NCI-H446 treated with DMSO at 0.1 percent for 48 hours (cell line): ENCODE results near the gene UPK2.

Source experiments
- DNase-seq: peaks from one replicate; lab custom pipeline; 2025; lab: John Stamatoyannopoulos, UW

The UPK2 gene

DNA sequence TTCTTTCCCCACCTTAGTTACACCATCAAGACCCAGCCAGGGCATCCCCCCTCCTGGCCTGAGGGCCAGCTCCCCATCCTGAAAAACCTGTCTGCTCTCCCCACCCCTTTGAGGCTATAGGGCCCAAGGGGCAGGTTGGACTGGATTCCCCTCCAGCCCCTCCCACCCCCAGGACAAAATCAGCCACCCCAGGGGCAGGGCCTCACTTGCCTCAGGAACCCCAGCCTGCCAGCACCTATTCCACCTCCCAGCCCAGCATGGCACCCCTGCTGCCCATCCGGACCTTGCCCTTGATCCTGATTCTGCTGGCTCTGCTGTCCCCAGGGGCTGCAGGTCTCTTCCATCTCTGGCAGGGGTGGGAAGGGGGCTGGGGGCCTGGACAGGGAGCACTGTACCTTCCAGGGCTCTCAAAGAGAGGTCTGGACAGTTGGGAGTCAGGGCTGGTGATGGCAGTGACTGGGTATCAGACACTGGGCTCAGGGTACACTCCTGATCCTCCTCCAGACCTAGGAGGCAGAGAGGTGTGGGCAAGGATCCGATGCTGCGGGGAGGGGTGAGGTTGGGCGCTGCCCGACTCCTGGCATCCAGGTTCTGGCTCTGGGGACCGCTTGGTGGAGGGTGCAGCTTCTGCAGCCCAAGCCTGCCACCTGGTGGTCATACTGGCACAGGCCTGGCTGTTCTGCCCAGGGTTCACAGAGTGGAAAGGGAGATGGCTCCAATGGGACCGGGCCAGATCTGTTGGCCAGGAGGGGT is at the start of gene UPK2:
Gene UPK2 (plus strand): TSS at position 205 of the 753 bp plus-strand sequence. CDS start 53 bp downstream, at position 258.
- DNase-seq: no peak

DNA sequence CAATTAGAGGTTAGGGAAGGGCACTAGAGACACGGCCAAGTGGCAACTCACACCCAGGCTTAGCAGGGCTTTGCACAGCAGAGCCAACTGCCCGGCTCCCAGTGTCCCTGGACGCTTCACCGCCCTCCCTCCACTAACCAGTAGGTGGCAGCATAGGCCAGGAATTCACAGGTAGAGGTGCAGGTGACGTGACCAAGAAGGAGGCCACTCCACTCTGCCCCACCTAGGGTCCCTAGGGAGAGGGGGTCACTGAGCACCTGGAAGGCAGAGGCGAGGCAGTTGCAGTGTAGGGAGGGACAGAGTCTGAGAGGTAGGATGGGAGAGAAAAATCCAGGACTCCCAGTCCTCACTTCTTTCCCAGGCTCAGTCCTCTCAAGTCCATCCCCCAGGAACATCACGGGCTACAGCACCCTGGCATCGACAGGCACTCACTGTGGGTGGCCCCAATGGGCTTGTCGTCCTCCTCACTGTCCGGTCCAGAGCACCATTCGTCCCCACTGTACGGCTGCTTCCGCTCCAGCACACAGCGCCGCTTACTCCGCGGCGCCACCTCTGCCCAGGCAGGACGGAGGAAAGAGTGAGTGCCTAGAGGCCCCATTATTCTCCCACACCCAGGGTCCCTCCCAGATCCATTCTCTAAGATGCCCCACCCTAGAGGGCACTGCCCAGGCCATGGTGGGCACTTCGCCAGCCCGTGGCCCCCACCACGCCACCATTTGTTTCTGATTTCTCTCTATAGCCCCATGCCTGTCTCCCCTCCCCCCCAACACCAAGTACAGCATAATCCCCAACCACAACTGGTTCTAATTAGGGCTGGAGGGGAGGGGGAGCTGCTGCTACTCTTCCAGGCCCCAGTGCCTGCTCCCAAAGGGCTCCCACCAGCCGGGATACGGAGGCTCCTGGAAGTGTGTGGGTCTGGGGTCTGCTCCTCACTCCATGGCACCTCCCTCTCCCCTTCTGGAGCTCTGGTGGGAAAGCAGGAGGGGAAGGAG is 48.8 kb upstream of the UPK2 start:
- DNase-seq: peak; percentile 30

DNA sequence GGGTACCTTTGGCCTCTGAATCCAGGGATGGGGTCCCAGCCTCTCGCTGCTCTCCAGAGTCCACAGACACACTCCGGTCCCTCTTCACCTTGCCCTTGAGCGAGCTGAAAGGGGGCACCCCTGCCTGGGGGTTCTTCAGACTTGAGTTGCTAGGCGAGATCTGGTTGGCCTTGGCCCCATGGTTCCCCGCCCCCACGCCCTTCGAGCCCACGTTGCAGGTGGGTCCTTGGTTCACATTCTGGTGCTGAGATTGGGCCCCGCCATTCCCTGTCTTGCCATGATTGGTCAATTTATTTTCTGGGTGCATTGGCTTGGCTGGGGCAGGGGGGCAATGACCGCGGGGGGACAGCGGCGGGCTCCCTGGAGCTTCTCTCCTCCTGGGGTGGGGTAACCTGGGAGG is 47.8 kb upstream of the UPK2 start:
- DNase-seq: no peak

DNA sequence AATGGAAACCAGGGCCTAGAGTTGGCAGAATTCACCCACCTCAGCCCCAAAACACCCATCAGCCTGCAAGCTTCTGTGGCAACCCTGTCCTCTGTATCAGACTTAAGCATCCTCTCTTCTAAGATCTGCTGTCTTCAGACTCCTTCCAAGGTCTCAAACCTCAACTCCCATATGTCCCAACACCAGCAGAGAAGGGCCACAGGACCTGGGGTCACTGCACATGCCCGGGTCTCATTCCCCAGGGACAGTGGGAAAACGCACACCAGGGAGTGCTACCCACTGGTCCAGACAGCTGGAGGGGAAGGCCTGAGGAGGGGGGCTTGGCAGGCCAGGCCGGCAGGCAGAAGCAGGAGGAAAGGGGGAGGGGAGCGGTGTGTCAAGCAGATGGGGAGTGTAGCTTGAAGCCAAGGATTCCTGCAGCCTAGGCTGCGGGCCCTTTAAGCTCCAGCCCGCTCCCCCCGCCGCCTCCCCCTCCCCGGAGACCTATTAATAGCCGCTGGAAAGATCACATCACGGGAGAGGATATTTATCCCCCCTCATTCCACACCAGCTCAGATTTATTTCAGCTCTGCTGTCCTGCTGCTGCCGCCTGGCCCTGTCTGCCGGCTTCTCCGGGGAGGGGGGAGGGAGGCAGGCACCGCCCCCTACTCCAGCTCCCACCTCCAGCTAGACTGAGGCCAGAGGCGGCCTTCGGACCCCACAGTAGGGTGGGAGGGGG is 47.0 kb upstream of the UPK2 start:
- peak; percentile 90 for DNase-seq

DNA sequence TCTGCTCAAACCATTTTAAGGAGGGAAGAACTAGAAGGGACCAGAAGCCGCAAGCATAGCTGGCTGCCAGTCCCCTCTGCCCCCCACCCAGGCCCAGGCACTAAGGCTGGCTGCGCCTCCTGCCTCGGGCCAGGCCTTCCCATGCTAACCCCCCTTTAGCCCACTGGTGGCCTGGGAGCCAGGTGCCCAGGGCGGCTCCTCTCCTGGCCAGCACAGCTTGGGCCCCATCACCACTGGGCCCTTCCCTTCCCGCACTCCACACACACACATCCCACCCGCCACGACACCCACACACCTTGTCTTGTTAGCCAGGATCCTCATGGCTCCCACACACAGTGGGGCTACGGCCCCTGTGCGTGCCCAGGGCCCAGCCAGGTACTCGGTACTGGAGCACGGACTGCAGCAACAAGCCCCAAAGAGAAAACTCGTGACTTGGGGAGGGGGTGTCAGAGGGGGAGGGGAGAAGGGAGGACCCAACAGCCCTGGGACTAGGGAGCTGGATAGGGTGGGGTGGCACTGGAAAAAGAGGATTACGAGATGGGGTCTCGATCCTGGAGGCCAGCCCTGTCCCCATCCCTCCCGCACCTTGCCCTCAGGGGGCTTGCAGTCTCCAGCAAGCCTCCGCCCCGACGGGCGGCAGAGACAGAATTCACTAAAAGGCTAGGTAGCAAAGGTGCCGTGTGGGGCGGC is 46.3 kb upstream of the UPK2 start:
- DNase-seq: no peak

DNA sequence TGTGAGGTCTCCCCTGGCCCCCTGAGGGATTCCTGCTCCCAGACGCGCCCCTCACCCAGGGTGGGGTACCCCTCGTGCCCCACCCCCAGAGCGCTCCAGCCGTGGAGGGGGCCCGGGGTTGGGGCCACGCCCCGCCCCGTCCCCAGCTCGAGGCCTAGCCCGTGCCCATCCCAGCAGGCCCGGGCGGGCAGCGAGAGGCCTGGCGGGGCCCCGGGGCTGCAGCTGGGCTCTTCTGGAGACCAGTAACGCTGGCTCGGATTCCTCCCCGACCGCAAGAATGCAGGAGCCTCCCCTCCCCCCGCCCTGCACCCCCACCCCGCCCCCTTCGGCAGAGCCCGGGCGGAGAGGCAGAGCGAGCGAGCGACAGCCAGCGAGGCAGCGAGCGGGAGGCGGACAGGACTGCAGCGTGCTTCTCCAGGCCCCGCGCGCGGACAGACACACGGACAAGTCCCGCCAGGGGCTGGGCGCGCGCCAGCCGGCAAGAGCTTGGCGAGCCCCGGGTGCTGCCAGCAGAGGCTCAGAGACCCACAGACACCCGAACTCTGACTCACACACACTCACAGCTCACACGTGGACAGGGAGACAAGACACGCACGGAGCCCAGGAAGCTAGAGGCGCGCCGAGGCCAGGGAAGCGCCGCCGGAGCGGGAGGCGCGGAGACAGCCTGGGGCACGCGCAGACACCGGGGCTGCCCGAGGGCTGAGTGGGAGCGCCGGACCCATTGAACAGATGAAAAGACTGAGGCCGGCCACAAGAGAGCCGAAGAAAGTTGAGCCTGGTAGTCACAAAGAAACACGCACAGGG is 45.6 kb upstream of the UPK2 start:
- no peak for DNase-seq

DNA sequence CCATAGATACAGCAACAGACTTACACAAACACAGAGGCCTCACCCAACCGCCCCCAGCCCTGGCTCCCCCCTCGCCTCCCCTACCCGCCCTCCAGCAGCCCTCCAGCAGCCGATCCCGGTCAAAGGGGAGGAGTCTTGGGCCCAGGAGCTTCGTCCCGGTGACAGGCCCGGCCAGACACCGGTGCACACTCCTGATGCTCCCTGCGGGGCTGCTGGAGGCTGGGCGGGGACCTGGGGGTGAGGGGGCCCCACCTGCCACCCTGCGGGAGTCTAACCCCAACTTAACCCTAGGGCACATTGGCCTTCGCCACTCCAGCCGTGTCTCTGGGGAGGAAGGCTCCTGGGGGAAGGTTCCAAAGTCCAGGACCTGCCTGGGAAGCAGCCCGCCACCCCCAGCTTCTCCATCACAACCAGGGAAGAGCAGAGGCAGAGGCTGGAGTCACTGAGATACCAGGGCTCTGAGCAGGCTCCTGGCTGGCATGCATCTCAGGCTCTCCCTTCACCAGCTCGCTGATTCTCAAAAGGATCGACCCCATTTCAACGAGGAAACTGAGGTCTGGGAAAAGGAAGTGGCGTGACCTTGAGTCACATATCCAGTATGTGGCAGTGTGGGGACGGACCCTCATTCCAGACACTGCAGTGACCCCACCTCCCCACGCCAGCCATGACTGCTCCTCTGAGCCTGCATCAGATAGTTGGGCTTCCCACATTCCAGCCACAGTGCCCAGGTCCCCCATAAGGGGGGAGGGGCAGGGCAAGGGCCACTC is 44.8 kb upstream of the UPK2 start:
- DNase-seq: no peak

DNA sequence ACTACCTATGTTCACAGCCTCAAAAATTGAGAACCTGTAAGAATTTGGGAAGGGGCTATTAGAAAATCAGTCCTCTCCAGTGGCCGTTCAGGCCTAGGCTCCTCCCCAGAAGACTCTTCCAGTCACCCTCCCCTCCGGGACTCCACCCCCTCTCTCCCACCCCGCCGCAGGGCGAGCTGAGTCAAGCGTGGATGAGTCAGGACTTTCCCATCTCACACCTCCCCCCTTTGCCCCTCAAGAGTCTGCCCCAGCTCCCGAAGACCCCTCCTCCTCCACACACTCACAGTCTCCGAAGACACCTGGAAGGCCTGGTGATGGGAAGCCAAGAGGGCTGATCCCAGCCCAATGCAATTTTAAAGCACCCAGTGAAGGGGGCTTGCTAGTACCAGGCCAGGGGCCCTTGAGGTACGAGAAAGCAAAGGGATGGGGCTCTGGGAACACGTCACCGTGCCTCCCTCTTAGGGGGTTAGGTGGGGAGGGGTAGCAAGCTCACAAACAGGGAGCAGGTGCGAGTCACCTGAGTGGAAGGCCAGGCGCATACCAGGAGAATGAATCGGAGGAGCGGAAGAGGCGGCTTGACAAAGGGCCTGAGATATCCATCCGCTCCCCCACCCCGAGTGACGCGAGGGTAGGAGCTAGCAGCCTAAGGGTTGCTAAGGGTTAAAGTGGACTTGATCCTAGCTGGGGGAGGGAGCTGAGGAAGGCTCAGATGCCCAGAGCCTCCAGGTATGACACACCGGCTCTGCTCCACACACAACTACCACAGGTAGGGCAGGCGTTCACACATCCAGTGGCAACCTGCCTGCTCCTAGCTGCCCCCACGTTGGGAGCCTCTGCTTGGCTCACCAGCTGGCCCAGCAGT is 44.0 kb upstream of the UPK2 start:
- DNase-seq: no peak

DNA sequence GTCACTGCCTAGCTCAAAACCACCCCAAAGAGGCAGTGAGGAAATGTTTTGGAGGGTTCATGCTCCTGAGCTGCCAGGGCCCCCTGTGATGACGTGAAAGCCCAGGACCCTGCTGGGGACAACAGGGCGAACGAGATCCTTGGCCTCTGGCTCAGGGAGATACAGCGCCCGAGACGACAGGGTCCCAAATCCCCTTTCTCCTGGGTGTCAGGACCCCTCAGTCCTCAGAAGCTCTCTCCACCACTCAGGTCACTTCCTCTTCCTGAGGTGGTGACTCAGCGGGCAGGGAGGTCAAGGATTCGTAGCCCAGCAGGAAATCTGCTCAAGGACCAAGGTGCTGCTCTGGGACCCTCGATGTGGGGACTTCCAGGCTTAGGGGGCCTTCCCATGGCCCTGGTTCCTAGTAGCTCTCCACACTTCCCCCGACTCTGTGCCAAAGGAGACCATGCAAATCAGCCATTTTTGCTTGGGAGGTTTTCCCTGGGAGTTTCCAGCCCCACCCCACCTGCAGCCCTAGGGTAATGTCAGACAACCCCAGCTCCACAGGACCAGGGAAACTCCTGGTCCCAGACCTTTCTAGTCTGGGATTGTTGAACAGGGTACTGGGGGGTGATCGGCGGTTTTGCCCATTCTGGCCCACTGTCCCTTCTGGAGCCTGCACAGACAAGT is 43.2 kb upstream of the UPK2 start:
- no peak for DNase-seq

DNA sequence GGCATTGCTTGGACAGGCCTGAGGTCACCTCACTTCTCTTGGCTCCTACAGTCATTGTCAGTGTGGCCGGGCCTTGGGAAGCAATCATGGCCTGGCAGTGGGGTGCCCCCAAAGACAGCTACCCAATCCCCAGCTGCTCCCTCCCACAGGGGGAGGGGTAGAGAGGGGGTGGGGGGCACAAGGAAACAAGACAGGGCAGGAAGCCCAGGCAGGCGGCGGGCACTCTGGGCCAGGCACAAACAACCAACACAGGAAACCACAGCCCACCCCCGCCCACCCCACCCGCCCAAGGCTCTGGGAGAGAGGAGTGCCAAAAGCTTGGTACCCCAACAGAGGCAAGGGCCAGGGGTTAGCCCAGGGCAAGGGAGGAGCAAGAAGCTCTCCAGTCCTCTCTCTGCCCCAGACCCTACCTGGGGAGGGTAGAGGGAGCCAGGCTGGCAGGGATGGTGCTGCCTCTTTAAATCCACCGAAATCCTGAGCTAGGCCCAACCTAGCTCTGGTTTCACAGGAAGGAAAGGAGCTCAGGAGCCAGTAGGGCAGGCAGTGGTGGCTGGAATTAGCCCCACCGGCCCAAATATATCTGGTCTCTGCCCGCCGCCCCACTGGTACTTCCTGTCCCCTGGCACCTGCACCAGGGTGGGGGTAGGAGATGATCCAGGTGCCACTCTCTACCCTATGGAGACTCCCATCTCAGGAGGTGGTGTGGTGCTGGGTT is 42.5 kb upstream of the UPK2 start:
- DNase-seq: no peak

DNA sequence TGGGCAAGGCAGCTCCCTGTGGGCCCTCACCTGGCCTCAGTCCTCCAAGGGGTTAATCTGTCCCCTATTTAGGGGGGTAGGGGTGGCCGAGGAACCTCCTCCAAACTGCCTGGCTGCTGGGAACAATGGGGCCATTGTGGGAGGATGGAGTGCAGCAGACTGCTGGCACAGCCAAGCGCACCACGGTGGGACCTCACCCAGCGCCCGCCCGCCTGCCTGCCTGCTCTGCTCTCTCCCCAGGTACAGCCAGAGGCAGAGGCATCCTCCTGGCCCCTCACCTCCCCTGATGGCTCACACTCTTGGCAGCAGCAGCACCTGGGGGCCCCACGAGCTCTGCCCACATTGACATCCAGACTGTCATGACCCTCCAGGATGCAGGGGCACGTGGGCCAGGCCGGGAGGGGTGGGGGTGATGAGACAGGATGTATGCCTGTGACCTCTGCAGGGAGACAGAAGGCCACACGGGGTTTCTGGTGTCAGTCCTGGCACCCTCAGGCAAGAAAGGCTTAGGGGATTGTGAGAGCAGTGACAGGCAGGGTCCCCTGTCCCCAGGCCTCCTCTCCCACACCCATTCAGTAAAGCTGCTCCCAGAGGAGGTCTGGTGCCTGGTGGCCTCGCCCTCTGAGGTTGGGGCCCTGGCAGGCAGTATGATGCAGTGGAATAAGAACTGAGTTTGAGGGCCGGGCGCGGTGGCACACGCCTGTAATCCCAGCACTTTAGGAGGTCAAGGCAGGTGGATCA is 41.8 kb upstream of the UPK2 start:
- no peak for DNase-seq

DNA sequence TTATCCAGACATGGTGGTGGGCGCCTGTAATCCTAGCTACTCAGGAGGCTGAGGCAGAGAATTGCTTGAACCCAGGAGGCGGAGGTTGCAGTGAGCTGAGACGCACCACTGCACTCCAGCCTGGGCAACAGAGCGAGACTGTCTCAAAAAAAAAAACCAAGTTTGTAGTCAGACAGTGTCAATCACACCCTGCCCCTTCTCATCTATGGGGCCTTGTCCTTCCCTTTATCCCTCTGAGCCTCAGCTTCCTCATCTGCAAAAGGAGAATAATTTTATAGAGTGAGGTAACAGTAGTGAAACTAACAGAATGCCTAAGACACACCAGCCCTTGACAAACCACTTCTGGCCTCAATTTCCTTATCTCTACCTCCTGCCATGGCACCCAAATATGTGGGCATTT is 41.1 kb upstream of the UPK2 start:
- no peak for DNase-seq

DNA sequence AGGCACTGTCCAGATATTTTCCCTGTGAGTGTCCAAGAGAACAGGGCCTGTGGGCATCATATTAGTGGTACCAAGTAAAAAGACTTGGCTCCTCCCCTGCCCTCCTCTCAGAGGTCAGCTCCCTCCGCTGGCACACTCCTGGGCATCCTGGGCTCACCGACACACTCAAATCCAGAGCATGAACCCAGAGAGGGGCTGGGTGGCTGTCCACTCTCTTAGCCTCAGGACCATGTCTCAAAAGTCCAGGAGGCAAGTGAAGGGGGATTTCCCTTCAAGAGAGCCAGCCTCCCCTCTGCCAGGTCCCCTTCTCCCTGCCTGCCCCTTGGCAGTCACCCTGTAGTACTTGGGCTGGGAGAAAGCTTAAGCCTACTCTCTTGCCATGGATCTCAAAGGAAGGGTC is 40.7 kb upstream of the UPK2 start:
- no peak for DNase-seq

DNA sequence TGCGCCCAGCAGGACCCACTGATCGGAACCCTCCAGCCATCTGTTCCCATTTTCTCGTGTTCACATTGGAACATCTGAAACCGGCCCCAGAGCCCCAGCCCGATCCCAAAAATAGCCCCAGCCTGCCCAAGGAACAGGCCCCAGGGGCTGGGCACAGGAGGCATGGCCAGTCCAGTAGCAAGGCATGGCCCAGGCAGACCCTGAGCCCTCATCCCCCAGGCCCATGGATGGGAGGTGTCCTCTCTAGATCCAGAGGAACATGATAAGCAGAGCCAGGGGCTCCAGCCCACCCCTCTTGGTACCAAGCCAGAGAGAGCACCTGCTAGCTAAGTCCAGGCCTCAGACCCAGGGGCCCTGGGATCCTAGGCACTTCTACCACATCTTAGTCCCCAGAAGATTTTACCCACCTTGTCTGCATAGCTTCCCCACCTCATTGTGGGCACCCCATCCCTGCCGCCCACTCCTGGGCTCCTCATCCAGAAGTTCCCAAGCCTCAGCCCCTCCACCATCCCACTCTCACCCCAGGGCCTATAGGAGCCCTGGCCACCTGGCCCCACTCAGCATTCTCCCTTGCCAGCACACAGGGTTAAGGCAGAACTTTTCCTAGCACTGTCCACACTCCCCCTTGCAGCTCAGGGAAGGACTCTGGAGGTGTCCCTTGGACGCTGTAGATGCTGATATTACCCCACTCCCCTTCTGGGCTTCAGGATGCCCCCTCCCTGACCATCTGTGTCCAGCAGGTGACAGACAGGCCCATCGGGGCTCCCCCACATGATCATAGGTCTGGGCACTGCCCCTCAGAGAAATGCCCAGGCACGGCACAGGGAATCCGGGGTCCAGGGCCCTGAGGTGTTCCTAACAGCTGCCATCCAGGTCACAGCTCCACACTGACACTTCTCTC is 39.9 kb upstream of the UPK2 start:
- no peak for DNase-seq

DNA sequence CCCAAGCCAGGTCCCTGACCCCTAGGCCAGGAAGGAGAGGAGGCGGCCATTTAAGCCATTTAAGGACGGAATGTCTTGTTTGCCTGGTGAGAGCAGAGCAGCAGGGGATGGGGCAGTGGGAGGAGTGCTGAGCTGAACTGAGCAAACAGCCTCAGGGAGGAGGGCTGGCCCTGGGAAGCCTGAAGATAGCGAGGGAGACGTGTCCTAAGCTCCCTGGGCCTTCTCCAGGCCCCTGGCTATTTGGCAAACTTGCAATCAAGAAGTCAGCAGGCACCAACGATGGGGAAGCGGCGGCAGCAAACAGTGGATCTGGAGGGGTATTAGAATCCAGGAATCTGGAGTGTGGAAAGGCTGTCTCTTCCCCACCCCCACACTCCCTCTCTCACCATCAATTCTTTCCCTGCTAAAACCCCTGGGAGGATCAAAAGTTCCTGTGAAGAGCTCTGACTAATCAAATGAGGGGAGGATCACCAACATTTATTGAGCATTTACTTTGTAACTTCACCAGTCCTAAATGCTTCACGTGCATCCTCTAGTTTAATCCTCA is 39.2 kb upstream of the UPK2 start:
- no peak for DNase-seq
